Skeletal muscle tissue (tissue), 4 donors: Measurements from ENCODE around the gene HPS3. TPM values are rescaled to one million over a fixed set of nuclear protein-coding genes. Genes with fewer than 3 reads are reported as not detected.

Source experiments
- H3K27ac ChIP-seq: one replicate; pipeline ENCODE4 v1.7.0; 2013; ENCODE audit warnings: mild to moderate bottlenecking, low read depth, low read length, inconsistent platforms
- H3K27me3 ChIP-seq, 3 donors: one replicate each; pipeline ENCODE4 v1.7.0; 2013; ENCODE audit warnings: low read length in 3 of 3; ENCODE audit not compliant: control insufficient read depth in 3 of 3, insufficient read depth in 3 of 3
- H3K36me3 ChIP-seq, 3 donors: one replicate each; pipeline ENCODE4 v1.7.0; 2013; ENCODE audit warnings: low read length in 3 of 3; ENCODE audit not compliant: control insufficient read depth in 3 of 3, insufficient read depth in 3 of 3
- H3K4me1 ChIP-seq, 3 donors: one replicate each; pipeline ENCODE4 v1.7.0; 2013; ENCODE audit warnings: low read length in 3 of 3, mild to moderate bottlenecking in 3 of 3; ENCODE audit not compliant: control insufficient read depth in 3 of 3, insufficient read depth in 3 of 3
- H3K4me3 ChIP-seq, 3 donors: one replicate each; pipeline ENCODE4 v1.7.0; 2013; ENCODE audit warnings: low read length in 3 of 3
- H3K9ac ChIP-seq, 3 donors: one replicate each; pipeline ENCODE4 v1.7.0; 2013; ENCODE audit warnings: low read length in 3 of 3, mild to moderate bottlenecking in 3 of 3, moderate library complexity in 2 of 3, low read depth in 1 of 3
- H3K9me3 ChIP-seq, 3 donors: one replicate each; pipeline ENCODE4 v1.7.0; 2013; ENCODE audit warnings: low read length in 3 of 3; ENCODE audit not compliant: control insufficient read depth in 3 of 3
- total RNA-seq: library from RNA; depleted of rRNA; stranded (reverse); fragments of >200 nt; gene quantifications from one replicate; pipeline ENCODE4 v1.2.3, GENCODE V29; 2014
- donor health status: Osteomylitis.

The HPS3 gene
- total RNA-seq, 1 donor from 2014 or later = 6.3 TPM

GRCh38 chr3:149151843-149152242 lies 22.4 kb downstream of the HPS3 start:
- Histone ChIP-seq H3K4me1 (peaks cover 2 to 11% (median 8%) of the 10 kb centered on the region in 3 donors), H3K9ac (no peak overlapping the region), H3K27me3 (no peaks in the 10 kb centered on the region), H3K4me3 (no peak overlapping the region), H3K9me3 (no peaks in the 10 kb centered on the region), H3K27ac (peak overlapping the region; percentile 18), H3K36me3 (peaks cover 3 to 13% (median 6%) of the 10 kb centered on the region in 3 donors)

GRCh38 chr3:149152420-149152819 lies 23.0 kb downstream of the HPS3 start:
- H3K4me3 ChIP-seq = no peak overlapping the region
- H3K27ac ChIP-seq = no peak overlapping the region
- H3K9ac ChIP-seq = no peak overlapping the region
- peaks cover 3 to 16% (median 9%) of the 10 kb centered on the region in 3 donors for H3K36me3 ChIP-seq
- H3K27me3 ChIP-seq = no peaks in the 10 kb centered on the region
- peaks cover 2 to 11% (median 8%) of the 10 kb centered on the region in 3 donors for H3K4me1 ChIP-seq
- H3K9me3 ChIP-seq = no peaks in the 10 kb centered on the region

GRCh38 chr3:149153402-149153801 lies 24.0 kb downstream of the HPS3 start:
- Histone ChIP-seq H3K27me3 (no peaks in the 10 kb centered on the region), H3K27ac (no peak overlapping the region), H3K4me1 (peaks cover 2 to 11% (median 8%) of the 10 kb centered on the region in 3 donors), H3K9ac (no peak overlapping the region), H3K36me3 (peaks cover 3 to 21% (median 11%) of the 10 kb centered on the region in 3 donors), H3K9me3 (no peaks in the 10 kb centered on the region), H3K4me3 (no peak overlapping the region)

GRCh38 chr3:149160754-149161300 lies 31.4 kb downstream of the HPS3 start:
- Histone ChIP-seq H3K9ac (no peak overlapping the region), H3K27ac (no peak overlapping the region), H3K27me3 (no peaks in the 10 kb centered on the region), H3K9me3 (no peaks in the 10 kb centered on the region), H3K36me3 (peaks cover 10 to 44% (median 26%) of the 10 kb centered on the region in 3 donors), H3K4me3 (no peak overlapping the region), H3K4me1 (no peaks in the 10 kb centered on the region)

DNA sequence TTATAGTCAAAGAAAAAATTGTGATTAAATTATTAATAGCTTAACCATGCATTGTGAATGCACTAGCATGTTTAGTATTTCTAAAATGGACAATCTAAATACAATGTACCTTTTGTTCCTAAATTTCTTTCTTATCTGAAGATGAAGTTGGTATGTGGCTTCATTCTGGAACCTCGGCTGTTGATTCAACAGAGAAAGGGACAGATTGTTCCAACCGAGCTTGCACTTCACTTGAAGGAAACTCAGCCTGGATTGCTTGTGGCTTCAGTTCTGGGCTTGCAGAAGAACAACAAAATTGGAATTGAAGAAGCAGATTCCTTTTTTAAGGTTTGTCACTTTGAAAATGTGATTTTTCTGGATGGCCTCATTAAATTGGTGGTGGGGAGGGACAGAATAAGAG lies 32.6 kb downstream of the HPS3 start:
- no peak overlapping the region for H3K27ac ChIP-seq
- no peaks in the 10 kb centered on the region for H3K9me3 ChIP-seq
- peaks cover 10 to 43% (median 31%) of the 10 kb centered on the region in 3 donors for H3K36me3 ChIP-seq
- H3K4me3 ChIP-seq = no peak overlapping the region
- H3K27me3 ChIP-seq = no peaks in the 10 kb centered on the region
- H3K9ac ChIP-seq = no peak overlapping the region
- no peaks in the 10 kb centered on the region for H3K4me1 ChIP-seq

DNA sequence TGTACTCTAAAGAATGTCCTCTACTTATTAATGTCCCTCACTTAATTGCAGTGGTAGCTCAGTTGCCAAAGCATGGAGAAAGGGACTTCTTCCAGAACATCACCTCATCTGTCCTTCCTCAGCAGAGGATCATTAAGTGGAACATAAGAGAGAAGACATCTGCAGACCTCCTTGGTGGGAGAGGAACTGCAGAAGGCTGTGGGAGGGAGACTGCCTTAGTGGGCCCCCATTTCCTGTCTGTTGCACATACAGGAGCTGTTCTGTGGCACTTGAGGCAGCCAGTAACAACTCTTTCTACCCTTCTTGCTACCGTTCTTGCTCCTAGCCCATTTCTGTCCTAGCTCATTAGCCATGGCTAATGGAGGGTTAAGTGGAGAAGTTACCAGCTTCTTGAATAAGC lies 33.6 kb downstream of the HPS3 start:
- Histone ChIP-seq H3K9me3 (no peaks in the 10 kb centered on the region), H3K9ac (no peak overlapping the region), H3K36me3 (peaks cover 10 to 36% (median 26%) of the 10 kb centered on the region in 3 donors), H3K4me3 (no peak overlapping the region), H3K4me1 (no peaks in the 10 kb centered on the region), H3K27ac (no peak overlapping the region), H3K27me3 (no peaks in the 10 kb centered on the region)

GRCh38 chr3:149167898-149168297 lies 38.5 kb downstream of the HPS3 start:
- H3K9me3 ChIP-seq = no peaks in the 10 kb centered on the region
- H3K36me3 ChIP-seq = peaks cover 8 to 35% (median 31%) of the 10 kb centered on the region in 3 donors
- no peaks in the 10 kb centered on the region for H3K4me1 ChIP-seq
- H3K27me3 ChIP-seq = no peaks in the 10 kb centered on the region
- no peak overlapping the region for H3K27ac ChIP-seq
- H3K9ac ChIP-seq = no peak overlapping the region
- H3K4me3 ChIP-seq = no peak overlapping the region

DNA sequence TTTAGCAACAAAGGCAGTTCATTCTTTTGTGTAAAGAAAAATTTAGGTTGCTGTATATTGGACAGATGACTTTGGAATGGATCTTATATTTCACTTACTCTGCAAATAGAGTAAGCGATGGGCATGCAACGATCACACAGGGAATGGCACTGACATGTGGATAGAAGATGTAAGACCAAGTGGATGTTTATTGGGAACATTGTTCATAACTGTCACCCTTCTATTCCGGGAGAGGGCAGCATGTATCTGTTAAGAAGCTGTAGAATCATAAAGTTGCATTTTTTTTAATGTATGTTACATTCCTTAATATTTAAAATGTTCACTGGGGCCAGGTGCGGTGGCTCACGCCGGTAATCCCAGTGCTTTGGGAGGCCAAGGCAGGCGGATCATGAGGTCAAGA lies 41.2 kb downstream of the HPS3 start:
- no peak overlapping the region for H3K9ac ChIP-seq
- no peaks in the 10 kb centered on the region for H3K4me1 ChIP-seq
- H3K27ac ChIP-seq = no peak overlapping the region
- no peaks in the 10 kb centered on the region for H3K9me3 ChIP-seq
- H3K36me3 ChIP-seq = peaks cover 0 to 23% (median 19%) of the 10 kb centered on the region in 3 donors
- no peaks in the 10 kb centered on the region for H3K27me3 ChIP-seq
- no peak overlapping the region for H3K4me3 ChIP-seq

DNA sequence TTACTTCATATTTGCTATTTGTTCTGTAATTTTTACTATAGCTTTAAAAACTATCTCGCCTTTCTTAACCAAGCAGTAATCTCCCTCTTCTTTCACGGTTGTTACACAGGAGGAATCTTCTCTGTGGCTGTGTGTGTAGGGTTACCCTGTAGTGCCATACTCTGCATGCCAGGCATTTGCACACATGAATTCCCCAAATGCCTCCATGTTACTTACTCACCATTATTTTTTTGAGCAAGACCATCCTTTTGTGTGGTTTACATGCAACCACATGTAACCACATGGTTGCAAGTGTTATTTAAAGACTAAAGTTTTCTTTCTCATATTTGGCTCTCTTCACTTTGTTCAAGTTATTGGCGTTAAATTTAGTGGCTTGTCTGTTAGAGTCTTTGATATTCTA lies 45.5 kb downstream of the HPS3 start:
- Histone ChIP-seq H3K9ac (no peak overlapping the region), H3K4me1 (peaks cover under 1 to 7% (median under 1%) of the 10 kb centered on the region in 3 donors), H3K27ac (no peak overlapping the region), H3K36me3 (peaks cover 2 to 9% (median 8%) of the 10 kb centered on the region in 3 donors), H3K9me3 (peaks cover 0 to 4% (median 0%) of the 10 kb centered on the region in 3 donors), H3K4me3 (no peak overlapping the region), H3K27me3 (no peaks in the 10 kb centered on the region)

DNA sequence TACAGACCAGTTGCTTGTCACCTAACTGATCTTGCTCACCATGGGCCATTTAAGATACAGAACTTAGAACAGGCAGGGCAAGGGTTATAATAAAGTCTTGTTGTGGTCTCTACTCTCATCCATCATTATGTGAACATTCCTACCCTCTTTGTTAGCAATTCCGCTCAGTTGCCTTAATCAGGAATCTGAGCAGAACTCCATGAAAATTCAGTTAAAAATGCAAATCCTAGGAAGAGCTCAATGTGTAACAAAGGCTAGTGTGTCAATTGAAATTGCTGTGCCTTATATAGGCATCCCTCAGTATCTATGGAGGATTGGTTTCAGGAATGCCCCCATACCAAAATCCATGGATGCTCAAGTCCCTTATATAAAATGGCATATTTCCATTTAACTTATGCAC lies 47.7 kb downstream of the HPS3 start:
- Histone ChIP-seq H3K4me3 (no peak overlapping the region), H3K36me3 (peaks cover 2 to 5% (median 3%) of the 10 kb centered on the region in 3 donors), H3K9ac (no peak overlapping the region), H3K4me1 (peaks cover 6 to 20% (median 7%) of the 10 kb centered on the region in 3 donors), H3K9me3 (peaks cover 0 to 4% (median 0%) of the 10 kb centered on the region in 3 donors), H3K27me3 (no peaks in the 10 kb centered on the region), H3K27ac (no peak overlapping the region)
